Measurements from ENCODE around the gene RETN. TPM values are rescaled to one million over a fixed set of nuclear protein-coding genes. Genes with fewer than 3 reads are reported as not detected.

Gene RETN
- total and polyA plus RNA-seq, 4 donors, result 0.74 to 7.6 (median 1.8) TPM; not detected in 1

DNA sequence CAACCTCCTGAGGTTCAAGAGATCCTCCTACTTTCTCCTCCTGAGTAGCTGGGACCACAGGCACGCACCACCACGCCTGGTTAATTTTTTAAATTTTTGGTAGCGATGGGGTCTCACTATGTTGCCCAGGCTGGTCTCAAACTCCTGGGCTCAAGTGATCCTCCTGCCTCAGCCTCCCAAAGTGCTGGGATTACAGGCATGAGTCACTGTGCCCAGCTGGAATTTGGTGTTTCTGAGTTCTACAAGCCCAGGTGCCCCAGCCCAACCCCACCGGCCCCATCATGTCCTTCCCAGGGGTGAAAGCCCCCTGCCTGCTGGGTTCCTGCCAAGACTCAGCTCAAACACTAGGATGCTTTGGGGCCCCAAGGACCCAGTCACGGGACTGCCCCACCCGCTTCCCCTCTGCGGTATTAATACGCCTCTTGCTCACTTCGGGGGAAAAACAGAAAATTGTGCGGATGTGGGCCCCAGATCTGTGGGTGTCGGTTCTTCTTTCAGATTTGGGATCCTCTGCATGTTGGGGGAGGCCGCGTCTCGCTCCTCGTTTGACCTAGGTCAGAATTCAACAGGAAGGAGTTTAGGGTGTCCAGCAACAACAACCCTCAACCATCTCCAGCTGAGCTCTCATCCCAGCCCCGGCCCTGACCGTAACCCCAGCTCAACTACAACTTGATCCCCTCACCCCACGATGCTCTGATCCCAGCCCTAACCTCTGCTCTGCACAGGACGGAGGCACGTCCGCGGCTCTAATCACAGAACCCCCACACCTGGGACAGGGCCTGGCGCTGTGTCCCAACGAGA is 36.7 kb downstream of the RETN start:
- H3K9me3 ChIP-seq (ENCODE audit: control insufficient read depth, insufficient read depth, low read length), result no peaks in the 10 kb centered on the region
- H3K36me3 ChIP-seq (ENCODE audit: control insufficient read depth, insufficient read depth, low read length), result no peaks in the 10 kb centered on the region
- H3K27me3 ChIP-seq (ENCODE audit: control insufficient read depth, insufficient read depth, low read length), result no peaks in the 10 kb centered on the region
- no peak overlapping the region for H3K4me3 ChIP-seq (ENCODE audit: low read depth, low read length)
- 64% methylated on average over 18 of the region's 24 CpGs for WGBS (ENCODE audit: insufficient coverage)
- H3K27ac ChIP-seq (ENCODE audit: low read depth, low read length), result no peak overlapping the region
- no peak for DNase-seq (ENCODE audit: low read depth in 4 of 6, low spot score in 6 of 6)
- H3K4me1 ChIP-seq (ENCODE audit: control insufficient read depth, insufficient read depth, low read length), result no peaks in the 10 kb centered on the region

- no peak for DNase-seq (ENCODE audit: low read depth in 4 of 6, low spot score in 6 of 6)
- Histone ChIP-seq H3K27me3 (ENCODE audit: control insufficient read depth, insufficient read depth, low read length) (no peaks in the 10 kb centered on the region), H3K9me3 (ENCODE audit: control insufficient read depth, insufficient read depth, low read length) (no peaks in the 10 kb centered on the region), H3K4me1 (ENCODE audit: control insufficient read depth, insufficient read depth, low read length) (no peaks in the 10 kb centered on the region), H3K36me3 (ENCODE audit: control insufficient read depth, insufficient read depth, low read length) (no peaks in the 10 kb centered on the region), H3K4me3 (ENCODE audit: low read depth, low read length) (no peak overlapping the region), H3K27ac (ENCODE audit: low read depth, low read length) (no peak overlapping the region)
- WGBS (ENCODE audit: insufficient coverage), result 89% methylated on average over 11 of the region's 14 CpGs
Observed at GRCh38 chr19:7706188-7706954, 37.5 kb downstream of the RETN start.

GRCh38 chr19:7706955-7707456 is 38.2 kb downstream of the RETN start:
- H3K27me3 ChIP-seq (ENCODE audit: control insufficient read depth, insufficient read depth, low read length), result no peaks in the 10 kb centered on the region
- no peaks in the 10 kb centered on the region for H3K9me3 ChIP-seq (ENCODE audit: control insufficient read depth, insufficient read depth, low read length)
- WGBS (ENCODE audit: insufficient coverage), result 63% methylated on average over 4 of the region's 8 CpGs
- H3K4me3 ChIP-seq (ENCODE audit: low read depth, low read length), result no peak overlapping the region
- no peaks in the 10 kb centered on the region for H3K4me1 ChIP-seq (ENCODE audit: control insufficient read depth, insufficient read depth, low read length)
- H3K27ac ChIP-seq (ENCODE audit: low read depth, low read length), result no peak overlapping the region
- no peaks in the 10 kb centered on the region for H3K36me3 ChIP-seq (ENCODE audit: control insufficient read depth, insufficient read depth, low read length)
- no peak for DNase-seq (ENCODE audit: low read depth in 4 of 6, low spot score in 6 of 6)

- DNase-seq (ENCODE audit: low read depth in 4 of 6, low spot score in 6 of 6), result no peak
- Histone ChIP-seq H3K36me3 (ENCODE audit: control insufficient read depth, insufficient read depth, low read length) (no peaks in the 10 kb centered on the region), H3K4me1 (ENCODE audit: control insufficient read depth, insufficient read depth, low read length) (no peaks in the 10 kb centered on the region), H3K27ac (ENCODE audit: low read depth, low read length) (no peak overlapping the region), H3K9me3 (ENCODE audit: control insufficient read depth, insufficient read depth, low read length) (no peaks in the 10 kb centered on the region), H3K4me3 (ENCODE audit: low read depth, low read length) (no peak overlapping the region), H3K27me3 (ENCODE audit: control insufficient read depth, insufficient read depth, low read length) (no peaks in the 10 kb centered on the region)
- WGBS (ENCODE audit: insufficient coverage), result 73% methylated on average over 6 of the region's 10 CpGs
Observed at GRCh38 chr19:7709932-7710460, 41.1 kb downstream of the RETN start.

DNA sequence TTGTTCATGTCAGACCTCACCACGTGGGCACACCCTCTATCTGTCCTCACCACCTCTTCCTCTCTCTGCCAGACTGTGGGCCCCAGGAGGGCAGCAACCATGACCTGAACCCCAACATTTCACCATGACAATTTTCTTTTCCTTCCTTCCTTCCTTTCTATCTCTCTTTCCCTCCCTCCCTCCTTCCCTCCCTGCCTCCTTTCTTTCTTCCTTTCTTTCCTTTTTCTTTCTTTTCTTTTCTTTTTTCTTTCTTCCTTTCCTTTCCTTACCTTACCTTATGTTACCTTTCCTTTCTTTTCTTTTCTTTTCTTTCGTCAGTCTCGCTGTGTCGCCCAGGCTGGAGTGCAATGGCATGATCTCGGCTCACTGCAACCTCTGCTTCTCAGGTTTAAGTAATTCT is 41.8 kb downstream of the RETN start:
- Histone ChIP-seq H3K9me3 (ENCODE audit: control insufficient read depth, insufficient read depth, low read length) (no peaks in the 10 kb centered on the region), H3K27ac (ENCODE audit: low read depth, low read length) (no peak overlapping the region), H3K4me1 (ENCODE audit: control insufficient read depth, insufficient read depth, low read length) (no peaks in the 10 kb centered on the region), H3K36me3 (ENCODE audit: control insufficient read depth, insufficient read depth, low read length) (no peaks in the 10 kb centered on the region), H3K27me3 (ENCODE audit: control insufficient read depth, insufficient read depth, low read length) (no peaks in the 10 kb centered on the region), H3K4me3 (ENCODE audit: low read depth, low read length) (no peak overlapping the region)
- DNase-seq (ENCODE audit: low read depth in 4 of 6, low spot score in 6 of 6), result no peak
- WGBS (ENCODE audit: insufficient coverage), result 86% methylated on average over 5 of the region's 5 CpGs

GRCh38 chr19:7715671-7716070 is 46.8 kb downstream of the RETN start:
- peak in 1 of 6 donors; percentile 44 for DNase-seq (ENCODE audit: low read depth in 4 of 6, low spot score in 6 of 6)
- Histone ChIP-seq H3K27me3 (ENCODE audit: control insufficient read depth, insufficient read depth, low read length) (no peaks in the 10 kb centered on the region), H3K9me3 (ENCODE audit: control insufficient read depth, insufficient read depth, low read length) (no peaks in the 10 kb centered on the region), H3K36me3 (ENCODE audit: control insufficient read depth, insufficient read depth, low read length) (no peaks in the 10 kb centered on the region), H3K4me1 (ENCODE audit: control insufficient read depth, insufficient read depth, low read length) (no peaks in the 10 kb centered on the region), H3K4me3 (ENCODE audit: low read depth, low read length) (no peak overlapping the region), H3K27ac (ENCODE audit: low read depth, low read length) (no peak overlapping the region)
- WGBS (ENCODE audit: insufficient coverage), result no CpG with 5 or more reads among the region's 1 CpG

- DNase-seq (ENCODE audit: low read depth in 4 of 6, low spot score in 6 of 6), result no peak
- no peaks in the 10 kb centered on the region for H3K36me3 ChIP-seq (ENCODE audit: control insufficient read depth, insufficient read depth, low read length)
- WGBS (ENCODE audit: insufficient coverage), result no CpG with 5 or more reads among the region's 1 CpG
- no peaks in the 10 kb centered on the region for H3K9me3 ChIP-seq (ENCODE audit: control insufficient read depth, insufficient read depth, low read length)
- no peaks in the 10 kb centered on the region for H3K4me1 ChIP-seq (ENCODE audit: control insufficient read depth, insufficient read depth, low read length)
- no peak overlapping the region for H3K27ac ChIP-seq (ENCODE audit: low read depth, low read length)
- H3K27me3 ChIP-seq (ENCODE audit: control insufficient read depth, insufficient read depth, low read length), result no peaks in the 10 kb centered on the region
- no peak overlapping the region for H3K4me3 ChIP-seq (ENCODE audit: low read depth, low read length)
Observed at GRCh38 chr19:7716762-7717161, 47.9 kb downstream of the RETN start.

DNA sequence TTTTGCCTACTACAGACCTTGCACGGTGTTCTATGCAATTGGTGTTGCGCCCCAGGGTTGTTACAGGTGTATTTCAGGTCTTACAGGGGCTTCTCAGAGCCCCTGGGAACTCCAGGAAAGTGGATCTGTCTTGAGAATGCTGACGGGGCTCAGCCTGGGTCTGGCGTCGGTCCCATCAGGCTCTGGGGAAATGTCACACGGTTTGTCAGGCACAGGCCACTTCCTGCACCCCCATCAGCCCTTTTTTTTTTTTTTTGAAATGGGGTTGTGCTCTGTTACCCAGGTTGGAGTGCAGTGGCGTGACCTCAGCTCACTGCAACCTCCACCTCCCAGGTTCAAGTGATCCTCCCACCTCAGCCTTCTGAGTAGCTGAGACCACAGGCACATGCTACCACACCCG is 49.8 kb downstream of the RETN start:
- Histone ChIP-seq H3K4me3 (ENCODE audit: low read depth, low read length) (no peak overlapping the region), H3K27me3 (ENCODE audit: control insufficient read depth, insufficient read depth, low read length) (no peaks in the 10 kb centered on the region), H3K36me3 (ENCODE audit: control insufficient read depth, insufficient read depth, low read length) (no peaks in the 10 kb centered on the region), H3K4me1 (ENCODE audit: control insufficient read depth, insufficient read depth, low read length) (no peaks in the 10 kb centered on the region), H3K27ac (ENCODE audit: low read depth, low read length) (no peak overlapping the region), H3K9me3 (ENCODE audit: control insufficient read depth, insufficient read depth, low read length) (no peaks in the 10 kb centered on the region)
- DNase-seq (ENCODE audit: low read depth in 4 of 6, low spot score in 6 of 6), result no peak
- 67% methylated on average over 2 of the region's 8 CpGs for WGBS (ENCODE audit: insufficient coverage)

Data from spinal cord (tissue), 10 donors.